DND-41 (cell line): ENCODE data around the gene MAGEA11.

ENCODE experiments used
- CTCF ChIP-seq: IDR thresholded peaks from 2 replicates; pipeline ENCODE4 v1.5.1; 2012; ENCODE audit warnings: borderline replicate concordance, low read length, moderate library complexity, mild to moderate bottlenecking; ENCODE audit not compliant: poor library complexity, severe bottlenecking; ENCODE audit errors: extremely low read depth
- EZH2 ChIP-seq: IDR thresholded peaks from 3 replicates; pipeline ENCODE4 v1.6.1; 2012; ENCODE audit warnings: borderline replicate concordance, low read depth, mild to moderate bottlenecking, moderate library complexity, low read length, inconsistent platforms; ENCODE audit not compliant: severe bottlenecking

- no peak for TF ChIP-seq CTCF
- no peak for TF ChIP-seq EZH2
These were observed 6.9 kb downstream of the MAGEA11 start for GRCh38 chrX:149718757-149719156.
